Measurements from ENCODE around the gene UVRAG.
A peak's percentile ranks its signal among the peaks of the same experiment; 100 is the strongest.
"Not testable (repeated sequence)": the region's sequence is repeated elsewhere in the genome, so short reads cannot be mapped to it uniquely, and the experiment has no call there.

Gene UVRAG

DNA sequence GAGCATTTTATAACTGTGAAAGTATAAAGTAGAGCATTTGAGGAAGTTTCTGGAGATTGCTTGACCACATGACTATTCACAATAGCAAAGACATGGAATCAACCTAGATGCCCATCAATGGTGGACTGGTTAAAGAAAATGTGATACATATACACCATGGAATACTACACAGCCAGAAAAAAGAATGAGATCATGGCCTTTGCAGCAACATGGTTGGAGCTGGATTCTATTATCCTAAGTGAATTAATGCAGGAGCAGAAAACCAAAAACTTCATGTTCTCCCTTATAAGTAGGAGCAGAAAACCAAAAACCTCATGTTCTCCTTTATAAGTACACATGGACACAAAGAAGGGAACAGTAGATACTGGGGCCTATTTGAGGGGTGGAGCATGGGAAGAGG, 30.3 kb downstream of the UVRAG start:
- no peak for DNase-seq (ENCODE audit: low spot score)

DNA sequence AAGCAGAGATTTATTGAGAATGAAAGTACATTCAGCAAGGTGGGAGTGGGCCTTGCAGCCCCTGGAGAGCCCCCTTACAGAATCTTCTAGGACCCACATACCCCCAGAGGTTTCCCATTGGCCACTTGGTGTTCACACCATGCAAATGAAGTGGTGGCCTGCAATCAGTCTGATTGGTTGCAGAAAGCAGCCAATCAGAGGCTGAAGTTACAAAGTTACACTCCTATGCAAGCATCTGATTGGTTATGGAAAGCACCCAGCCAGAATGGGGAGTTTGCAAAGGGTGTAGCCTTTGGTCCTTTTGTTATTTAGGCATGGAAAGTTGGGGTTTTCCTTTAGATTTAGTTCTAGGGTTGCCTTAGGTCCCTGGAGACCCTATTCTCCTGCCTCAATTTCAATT, 34.9 kb downstream of the UVRAG start:
- DNase-seq (ENCODE audit: low spot score), result no peak

DNA sequence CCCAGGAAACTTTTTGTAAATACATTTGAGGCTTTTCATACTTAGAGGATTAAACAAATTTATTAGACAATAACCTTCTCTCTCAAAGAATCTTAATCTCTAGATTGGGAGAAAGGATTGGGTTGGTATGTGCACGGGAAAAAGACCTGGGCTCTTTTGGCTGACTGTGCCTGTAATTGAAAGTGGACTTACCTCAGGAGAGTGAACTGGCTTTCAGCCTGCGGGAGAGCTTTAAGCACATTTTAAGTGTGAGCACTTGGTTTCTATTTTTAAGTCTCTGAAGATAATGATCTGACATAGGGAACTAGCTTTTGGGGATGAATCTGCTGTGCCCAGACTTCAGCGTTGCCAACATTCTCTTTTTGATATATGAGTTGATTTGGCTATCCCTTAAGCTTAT, 35.8 kb downstream of the UVRAG start:
- no peak for DNase-seq (ENCODE audit: low spot score)

DNA sequence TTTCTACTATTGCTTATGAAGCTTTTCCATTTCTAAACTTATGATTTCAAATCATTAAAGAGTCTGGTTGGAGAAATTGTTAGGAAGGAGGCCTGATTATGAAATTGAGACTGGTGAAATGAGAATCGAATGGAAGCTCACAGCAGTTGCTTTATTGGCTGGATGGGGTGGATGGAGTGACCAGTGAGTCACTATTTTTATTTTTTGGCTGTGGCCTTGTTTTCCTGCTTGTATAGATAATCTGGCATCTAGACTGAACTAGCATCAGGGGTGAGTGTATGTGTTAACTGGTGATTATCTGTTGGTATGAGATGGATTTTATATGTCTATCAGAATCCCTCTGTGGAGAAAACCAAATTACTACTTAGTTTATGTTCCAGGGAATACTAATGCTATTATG, 36.2 kb downstream of the UVRAG start:
- no peak for DNase-seq (ENCODE audit: low spot score)

DNA sequence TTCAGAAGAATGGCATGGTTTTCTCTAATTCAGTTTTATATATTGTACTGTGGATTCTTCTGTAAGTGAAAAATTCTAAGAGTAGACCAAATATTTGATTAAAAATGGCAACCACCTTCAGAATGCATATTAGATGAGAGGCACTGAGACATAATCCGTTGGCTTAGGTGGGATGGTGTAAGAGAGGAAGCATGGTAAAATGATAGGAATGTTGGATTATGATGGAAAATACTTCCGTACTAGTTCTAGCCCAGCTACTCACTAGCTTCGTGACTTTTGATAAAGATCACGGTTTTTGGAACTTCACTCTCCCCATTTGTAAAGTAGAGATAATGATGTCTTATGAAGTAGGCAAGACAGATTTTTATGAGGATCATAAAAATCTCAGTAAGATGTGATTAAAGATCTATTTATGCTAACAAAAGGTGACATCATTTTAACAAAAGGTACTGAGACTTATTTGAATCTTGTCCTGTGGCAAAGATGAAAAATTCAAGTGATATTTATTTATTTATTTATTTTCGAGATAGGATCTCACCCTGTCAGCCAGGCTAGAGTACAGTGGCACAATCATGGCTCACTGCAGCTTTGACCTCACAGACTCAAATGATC, 37.5 kb downstream of the UVRAG start:
- DNase-seq (ENCODE audit: low spot score), result no peak

DNA sequence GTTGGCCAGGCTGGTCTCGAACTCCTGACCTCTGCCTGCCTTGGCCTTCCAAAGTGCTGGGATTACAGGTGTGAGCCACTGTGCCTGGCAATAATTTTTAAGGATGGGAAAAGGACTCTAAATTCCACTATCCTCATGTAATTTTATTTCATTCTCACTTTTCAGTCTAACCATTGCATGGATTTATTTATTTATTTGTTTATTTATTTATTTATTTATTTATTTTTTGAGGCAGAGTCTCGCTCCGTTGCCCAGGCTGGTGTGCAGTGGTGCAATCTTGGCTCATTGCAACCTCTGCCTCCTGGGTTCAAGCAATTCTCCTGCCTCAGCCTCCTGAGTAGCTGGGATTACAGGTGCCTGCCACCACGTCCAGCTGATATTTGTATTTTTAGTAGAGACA, 38.6 kb downstream of the UVRAG start:
- DNase-seq (ENCODE audit: low spot score), result not testable (repeated sequence)

DNA sequence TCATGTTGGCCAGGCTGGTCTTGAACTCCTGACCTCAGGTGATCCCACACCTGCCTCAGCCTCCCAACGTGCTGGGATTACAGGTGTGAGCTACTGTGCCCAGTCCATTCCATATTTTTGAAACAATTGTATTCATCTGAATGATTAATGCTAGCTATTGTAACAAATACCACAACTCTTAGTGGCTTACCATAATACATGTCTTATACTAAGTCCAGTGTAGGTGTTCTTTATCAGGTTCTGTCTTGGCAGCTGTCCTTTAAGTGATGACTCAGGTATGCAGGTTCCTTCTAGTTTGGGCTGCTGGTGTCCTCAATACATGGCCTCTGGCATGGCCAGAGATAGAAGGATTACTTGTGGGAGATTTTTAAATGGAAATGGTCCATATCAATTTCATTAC, 39.0 kb downstream of the UVRAG start:
- DNase-seq (ENCODE audit: low spot score), result no peak

DNA sequence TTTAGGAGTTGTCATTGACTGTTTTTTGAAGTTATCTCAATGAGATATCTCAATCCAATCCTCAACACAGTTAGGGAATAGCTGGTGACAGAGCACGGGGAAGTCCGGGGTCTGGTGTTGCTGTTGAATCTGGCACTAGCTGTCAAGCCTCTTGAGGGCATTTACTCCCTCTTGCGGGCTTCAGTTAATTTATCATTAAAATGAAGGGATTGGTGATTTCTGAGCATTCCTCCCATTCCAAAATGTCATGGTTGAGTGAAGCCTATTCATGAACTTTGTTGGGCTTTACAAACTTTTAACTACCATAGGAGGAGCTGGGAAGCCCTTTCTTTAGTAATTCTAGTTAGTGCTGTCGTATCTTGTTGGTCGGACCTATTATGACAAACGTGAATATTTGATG, 40.2 kb downstream of the UVRAG start:
- no peak for DNase-seq (ENCODE audit: low spot score)

DNA sequence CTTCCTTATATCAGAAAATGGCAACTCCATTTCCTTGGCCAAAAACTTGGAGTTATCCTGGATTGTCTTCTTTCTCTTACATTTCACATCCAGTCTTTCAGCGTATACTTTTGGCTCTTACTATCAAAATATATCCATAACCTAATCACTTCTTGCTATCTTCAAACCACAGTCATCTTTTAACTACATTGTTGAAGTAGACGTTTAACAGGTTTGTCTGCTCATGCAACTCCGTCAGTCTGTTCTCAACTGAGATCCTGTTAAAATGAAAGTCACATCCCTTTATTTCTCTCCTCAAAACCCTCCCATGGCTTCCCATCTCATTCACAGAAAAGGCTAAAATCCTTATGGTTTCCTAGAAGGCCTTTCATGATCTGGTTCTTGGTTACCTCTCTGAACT, 41.9 kb downstream of the UVRAG start:
- DNase-seq (ENCODE audit: low spot score), result no peak

DNA sequence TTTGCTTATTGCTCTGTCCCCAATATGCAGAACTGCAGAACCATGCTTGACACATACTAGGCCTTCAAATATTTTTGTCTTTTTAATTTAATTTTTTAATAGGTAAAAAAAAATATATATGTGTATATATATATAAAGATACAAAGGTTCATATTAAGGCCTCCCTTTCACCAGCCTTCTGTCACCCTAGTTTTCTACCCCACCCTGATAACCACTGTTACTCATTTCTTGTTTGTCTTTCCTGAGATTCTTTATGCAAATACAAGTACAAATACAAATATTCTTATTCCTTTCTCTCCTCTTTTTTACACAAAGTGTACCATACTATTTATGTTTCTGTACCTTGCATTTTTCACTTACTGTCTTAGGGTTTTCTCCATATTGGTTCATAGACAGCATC, 43.0 kb downstream of the UVRAG start:
- DNase-seq (ENCODE audit: low spot score), result no peak

DNA sequence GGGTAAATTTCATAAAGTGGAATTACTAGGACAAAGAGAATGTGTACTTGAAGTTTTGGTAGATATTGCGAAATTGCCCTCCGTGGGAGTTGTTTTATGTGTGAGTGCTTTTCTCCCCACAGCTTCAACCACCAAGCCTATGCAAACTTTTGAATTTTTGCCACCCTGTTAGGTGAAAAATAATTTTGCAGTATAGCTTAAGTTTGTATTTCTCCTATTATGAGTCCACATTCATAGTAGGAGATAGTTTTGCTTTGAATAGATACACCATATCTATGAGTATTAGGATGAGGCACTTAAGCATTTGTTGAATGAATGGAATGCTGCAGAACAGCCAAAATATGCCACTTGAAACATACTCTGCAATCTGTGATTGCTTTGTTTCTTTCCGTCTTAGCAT, 43.6 kb downstream of the UVRAG start:
- DNase-seq (ENCODE audit: low spot score), result no peak

DNA sequence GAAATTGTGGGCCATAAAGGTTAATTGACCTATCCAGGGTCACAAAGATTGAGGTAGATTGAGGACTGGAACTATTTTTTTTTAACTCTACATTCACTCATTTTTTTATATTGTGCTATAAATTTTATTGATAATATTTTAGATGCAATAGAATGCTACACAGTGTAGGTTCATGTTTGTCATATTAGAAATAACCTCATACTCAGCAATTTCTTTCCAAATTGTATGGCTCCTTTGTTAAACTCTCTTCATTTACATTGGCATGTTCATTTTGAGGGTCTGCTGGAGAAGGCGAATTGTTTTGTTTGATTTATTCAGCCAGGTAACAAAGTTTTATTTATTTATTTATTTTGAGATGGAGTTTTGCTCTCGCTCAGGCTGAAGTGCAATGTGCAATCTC, 44.6 kb downstream of the UVRAG start:
- no peak for DNase-seq (ENCODE audit: low spot score)

DNA sequence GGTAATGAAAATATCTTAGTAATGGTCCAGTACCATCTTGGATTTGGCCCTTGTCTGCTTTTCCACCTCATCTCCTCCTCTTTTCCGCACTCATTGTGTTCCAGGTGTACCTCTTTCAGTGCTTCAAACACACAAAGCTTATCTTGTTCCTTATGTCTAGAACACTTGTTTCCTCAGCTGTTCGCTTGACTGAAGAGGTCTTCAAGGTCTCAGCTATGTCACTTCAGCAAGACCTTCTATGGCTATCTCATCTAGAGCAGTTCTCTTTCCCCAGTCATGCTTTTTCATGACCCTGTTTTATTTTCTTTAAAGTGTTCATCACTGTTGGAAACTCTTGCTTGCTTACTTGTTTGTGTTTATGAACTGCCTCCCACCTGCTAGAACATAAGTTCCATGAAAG, 47.4 kb downstream of the UVRAG start:
- no peak for DNase-seq (ENCODE audit: low spot score)

DNA sequence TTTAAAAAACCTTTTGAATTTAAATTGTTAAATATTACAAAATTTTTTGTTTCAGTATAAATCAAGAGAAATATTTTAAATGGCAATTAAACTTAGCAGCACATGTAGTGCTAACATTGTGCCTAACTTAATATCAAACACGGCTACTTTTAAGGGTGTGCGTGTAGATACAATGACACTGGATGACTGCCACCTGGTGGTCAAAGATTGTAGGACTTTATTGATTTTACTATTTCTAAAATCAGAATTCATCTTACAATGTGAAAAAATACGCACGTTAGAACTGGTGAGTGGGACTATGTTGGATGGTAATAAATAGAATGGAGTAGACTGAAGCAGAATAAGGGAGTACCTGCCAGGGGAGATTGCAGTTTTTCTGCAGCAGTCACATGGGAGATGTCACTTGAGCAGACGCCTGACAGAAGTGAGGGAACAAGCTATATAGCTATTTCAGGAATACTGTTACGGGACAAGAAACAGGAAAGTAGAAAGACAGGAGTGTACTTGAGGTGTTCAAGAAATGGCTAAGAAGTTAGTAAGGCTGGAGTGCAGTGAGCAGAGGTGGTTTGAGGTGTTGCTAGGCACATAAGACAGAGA, 52.9 kb downstream of the UVRAG start:
- DNase-seq (ENCODE audit: low spot score), result peak; percentile 65

DNA sequence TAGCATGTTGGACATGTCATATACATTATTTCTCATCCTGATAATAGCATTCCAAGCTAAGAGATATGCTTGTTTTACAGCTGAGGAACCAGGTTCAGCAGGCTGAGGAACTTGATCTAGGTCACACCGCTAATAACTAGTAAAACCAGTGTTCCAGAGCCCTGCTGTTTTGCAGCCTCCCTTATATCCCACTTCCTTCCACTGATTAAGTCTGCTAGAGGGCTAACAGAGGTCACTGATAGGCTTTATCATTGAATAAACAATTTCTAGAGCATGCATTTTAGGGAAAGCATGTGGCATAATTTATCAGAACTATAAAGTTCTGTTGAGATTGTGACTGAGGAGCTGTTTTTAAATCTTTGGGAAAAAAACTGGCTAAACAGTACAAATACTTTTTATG, 54.0 kb downstream of the UVRAG start:
- no peak for DNase-seq (ENCODE audit: low spot score)

DNA sequence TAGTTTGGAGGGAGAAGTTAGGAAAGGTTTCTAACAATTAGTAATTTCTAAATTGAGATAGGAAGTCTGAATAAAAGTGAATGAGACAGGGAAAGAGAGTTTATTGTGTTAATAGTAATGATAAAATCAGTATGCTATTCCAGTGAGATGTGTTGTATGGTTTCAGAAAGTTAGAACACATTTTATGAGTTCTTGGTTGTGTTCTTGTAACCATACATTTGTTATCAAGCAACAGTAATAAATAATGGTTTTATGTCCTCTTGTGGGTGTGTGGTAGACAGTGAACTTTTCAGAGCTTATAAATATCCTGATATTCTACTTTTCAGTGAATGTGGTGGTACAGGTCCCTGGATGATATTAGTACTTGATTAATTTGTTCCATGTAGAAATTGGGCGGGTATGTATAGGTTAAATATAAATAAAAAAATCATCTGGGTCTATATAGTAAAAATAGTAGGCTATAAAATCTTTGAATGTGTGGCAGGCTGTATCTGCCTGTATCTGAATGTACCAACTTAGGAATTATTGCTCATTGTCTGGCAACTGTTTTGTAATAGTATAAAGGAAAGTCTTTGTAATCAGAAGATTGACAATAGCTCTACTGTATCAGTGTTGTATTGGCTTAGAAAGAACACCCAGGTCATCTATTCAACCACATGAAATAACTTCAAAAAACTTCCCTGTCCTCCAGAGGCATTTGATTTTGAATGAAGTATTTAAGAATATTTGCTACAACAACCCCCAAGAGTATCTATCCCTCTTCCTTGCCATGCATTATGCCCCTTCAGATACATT, 54.8 kb downstream of the UVRAG start:
- DNase-seq (ENCODE audit: low spot score), result no peak

DNA sequence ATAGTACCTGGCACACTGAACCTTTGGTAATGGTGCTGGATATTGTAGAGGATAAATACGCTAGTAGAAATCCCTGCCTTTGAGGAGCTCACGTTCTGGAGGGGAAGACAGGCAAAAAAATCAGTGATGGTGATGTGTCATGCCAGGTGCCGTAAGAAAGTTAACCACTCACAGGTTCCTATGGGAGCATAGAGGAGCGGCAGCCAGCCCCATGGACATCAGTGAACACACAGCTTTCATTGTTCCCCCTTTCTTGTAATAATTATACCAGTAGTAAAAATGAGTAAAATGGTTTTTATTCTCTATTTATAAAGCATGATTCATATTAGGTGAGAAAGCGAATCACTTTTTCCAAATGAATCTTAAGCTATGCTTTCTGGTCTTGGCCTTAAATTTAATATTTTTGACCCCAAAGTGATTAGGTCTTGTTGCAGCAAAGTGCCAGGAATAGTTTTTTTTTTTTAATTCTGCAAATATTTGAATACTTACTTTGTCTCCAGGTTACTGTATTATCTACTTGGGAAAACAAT, 57.9 kb downstream of the UVRAG start:
- no peak for DNase-seq (ENCODE audit: low spot score)

DNA sequence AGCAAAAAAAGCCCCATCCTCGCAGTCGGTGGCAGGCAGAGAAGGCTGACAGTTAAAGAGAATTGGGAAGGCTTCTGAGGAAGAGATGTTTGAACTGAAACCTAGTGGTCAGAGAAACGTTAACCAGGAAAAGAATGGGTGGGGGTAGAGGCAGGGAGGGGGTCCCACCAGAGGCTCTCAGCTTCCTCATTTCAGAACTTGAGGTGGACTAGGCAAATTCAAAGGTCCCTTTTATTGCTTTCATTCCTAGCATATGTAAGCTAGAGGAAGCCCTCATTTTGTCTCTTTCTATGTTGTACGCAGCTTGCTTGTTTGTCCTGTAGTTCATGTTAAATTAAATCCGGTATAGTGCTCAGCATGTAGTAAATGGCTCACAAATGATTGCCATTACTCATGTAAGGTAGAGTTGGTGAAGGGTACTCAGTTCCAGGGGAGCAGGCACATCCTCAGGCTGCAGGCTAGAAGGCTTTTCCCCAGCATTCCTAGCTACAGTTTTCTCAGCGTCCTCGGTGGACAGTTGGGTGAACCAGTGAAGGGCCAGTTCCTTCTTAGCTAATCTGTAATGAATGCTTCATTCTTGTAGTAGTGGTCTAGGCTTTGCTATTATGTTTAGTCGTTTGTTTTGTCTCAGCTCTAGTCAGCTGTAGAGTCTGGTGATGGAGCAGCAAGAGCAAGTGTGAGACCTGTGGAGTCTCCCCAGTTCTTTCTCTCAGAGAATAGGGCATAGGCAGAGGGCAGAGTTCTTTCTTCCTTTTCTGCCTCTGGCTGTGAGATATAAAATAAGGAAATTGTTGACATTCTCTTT, 58.6 kb downstream of the UVRAG start:
- no peak for DNase-seq (ENCODE audit: low spot score)

DNA sequence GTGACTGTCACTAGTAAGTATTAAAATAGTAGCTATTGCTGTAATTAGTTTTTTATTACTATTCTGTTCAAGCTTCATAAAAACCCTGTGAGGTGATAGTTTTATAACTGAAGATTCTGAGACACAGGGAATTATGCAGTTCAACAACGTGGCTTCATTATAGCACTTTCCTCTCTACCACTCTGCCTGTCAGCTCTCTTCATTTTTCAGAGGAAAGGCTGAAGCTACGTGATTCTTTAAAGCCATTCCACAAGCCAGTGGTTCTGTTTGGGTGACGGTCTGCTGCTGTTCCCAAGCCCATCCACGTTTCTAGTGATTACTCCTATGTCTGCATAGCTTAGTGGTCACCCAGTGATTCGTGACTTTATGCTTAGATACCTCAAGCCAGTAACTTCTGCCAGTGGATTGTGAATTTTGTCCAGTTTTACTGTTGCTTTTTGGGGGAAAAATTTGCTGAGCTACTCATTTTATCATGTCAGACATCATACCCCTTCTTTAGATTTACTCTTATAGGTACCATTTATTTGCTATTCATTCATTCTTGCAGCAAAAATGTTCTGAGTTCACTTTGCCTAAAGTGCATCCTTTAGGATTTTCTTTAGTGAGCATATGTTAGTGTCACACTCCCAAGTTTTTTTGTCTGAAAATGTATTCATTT, 59.8 kb downstream of the UVRAG start:
- DNase-seq (ENCODE audit: low spot score), result no peak

DNA sequence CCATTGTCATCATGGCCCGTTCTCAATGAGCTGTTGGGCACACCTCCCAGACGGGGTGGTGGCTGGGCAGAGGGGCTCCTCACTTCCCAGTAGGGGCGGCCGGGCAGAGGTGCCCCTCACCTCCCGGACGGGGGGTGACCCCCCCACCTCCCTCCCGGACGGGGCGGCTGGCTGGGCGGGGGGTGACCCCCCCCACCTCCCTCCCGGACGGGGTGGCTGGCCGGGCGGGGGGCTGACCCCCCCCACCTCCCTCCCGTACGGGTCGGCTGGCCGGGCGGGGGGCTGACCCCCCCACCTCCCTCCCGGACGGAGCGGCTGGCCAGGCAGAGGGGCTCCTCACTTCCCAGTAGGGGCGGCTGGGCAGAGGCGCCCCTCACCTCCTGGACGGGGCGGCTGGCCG, 62.3 kb downstream of the UVRAG start:
- DNase-seq (ENCODE audit: low spot score), result not testable (repeated sequence)

DNA sequence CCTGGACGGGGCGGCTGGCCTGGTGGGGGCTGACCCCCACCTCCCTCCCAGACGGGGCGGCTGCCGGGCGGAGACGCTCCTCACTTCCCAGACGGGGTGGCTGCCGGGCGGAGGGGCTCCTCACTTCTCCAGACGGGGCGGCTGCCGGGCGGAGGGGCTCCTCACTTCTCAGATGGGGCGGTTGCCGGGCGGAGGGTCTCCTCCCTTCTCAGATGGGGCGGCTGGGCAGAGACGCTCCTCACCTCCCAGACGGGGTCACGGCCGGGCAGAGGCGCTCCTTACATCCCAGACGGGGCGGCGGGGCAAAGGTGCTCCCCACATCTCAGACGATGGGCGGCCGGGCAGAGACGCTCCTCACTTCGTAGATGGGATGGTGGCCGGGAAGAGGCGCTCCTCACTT, 62.9 kb downstream of the UVRAG start:
- DNase-seq (ENCODE audit: low spot score), result not testable (repeated sequence)

DNA sequence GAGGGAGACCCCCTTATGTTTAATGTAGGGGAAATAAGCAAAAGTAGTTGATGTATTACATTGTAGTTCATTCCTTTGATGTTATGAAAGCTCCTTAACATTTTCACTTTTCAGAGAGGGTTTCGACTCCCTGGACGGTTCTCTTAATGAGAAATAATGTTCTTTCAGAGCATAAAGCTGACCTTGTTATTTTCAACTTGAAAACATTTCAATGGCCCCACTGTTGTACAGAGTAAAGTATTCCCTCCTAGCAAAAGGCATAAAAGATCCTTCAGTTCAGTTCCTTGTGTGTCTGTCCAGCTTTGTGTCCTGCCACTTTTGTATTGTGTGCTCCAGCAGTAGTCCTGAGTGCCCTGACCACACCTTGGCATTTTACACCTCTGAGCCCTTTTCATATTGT, 63.9 kb downstream of the UVRAG start:
- DNase-seq (ENCODE audit: low spot score), result no peak

All from CD4-positive, alpha-beta T cell treated with Interleukin-15 for 4 hours (primary cell).